HepG2 (cell line): Measurements from ENCODE around the gene TNNI3K.

ENCODE experiments used
- CAMTA2 ChIP-seq: sonication (generic); formaldehyde crosslinking; IDR thresholded peaks from 2 replicates; pipeline ENCODE4 v1.4.0; 2020; ENCODE audit warnings: mild to moderate bottlenecking, missing genetic modification reagents, borderline replicate concordance
- ZNF138 ChIP-seq: sonication (generic); formaldehyde crosslinking; IDR thresholded peaks from 2 replicates; pipeline ENCODE4 v1.5.0; 2020; ENCODE audit warnings: mild to moderate bottlenecking, low read depth, missing genetic modification reagents

DNA sequence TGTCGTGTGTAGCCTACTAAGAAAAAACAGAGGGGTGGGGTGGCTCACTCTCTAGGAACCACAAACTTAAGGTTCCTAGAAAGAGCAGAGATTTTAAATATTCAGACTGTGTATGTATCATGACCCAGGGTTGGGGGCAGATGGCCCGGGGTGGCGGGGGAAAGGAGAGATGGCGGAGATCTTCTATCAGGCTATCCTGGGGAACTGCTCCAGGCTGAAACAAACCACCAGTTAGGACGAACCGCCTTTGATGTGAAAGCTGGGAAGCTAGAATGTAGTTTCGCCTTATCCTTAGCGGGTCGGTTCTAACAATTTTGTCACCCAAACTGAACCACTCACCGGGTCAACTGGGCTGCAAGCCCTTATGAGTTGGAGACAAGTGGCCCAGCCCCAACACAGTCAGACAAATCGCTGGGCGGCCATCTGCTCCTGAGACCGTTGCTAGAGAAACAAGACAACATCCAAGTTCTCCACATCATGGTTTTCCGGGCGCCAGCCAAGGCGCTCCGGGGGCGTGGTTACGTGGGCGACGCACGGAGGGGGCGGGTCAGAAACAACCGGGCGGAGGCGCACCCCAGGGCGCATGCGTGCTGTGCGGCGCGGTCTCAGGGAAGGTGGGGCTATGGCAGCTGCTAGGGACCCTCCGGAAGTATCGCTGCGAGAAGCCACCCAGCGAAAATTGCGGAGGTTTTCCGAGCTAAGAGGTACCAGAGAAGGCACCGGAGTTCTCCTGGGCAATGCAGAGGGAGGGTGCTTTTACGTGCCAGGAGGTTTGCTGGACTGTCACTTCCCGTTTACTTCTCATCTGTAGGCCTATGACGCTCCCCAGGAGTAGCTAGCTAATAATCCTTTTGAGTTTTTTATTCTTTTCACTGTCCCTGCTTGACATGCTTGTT is 37.3 kb upstream of the TNNI3K start, which contains the start of the genes FPGT and LRRIQ3:
- no peak for TF ChIP-seq ZNF138 (CRISPR knock-in tag)
- TF ChIP-seq CAMTA2, result no peak
